Renal cortex interstitium (tissue), 11 donors: ENCODE results near the gene SASH3. TPM values are rescaled to one million over a fixed set of nuclear protein-coding genes. Genes with fewer than 3 reads are reported as not detected.

Experiments
- DNase-seq, 11 donors: peaks; one replicate each; pipeline ENCODE4 v3.0.0-alpha.2; 2013; ENCODE audit warnings: low read depth in 9 of 11, low spot score in 4 of 11; ENCODE audit errors: extremely low read depth in 1 of 11
- polyA plus RNA-seq, 3 donors: library from polyadenylated mRNA; unstranded; fragments of 120-200 nt; gene quantifications; one replicate each; pipeline ENCODE4 v1.2.1, GENCODE V29; 2013; ENCODE audit not compliant: insufficient read length in 3 of 3

SASH3 gene
- polyA plus RNA-seq, 3 donors, result 1.5 to 2.5 (median 2.5) TPM

- DNase-seq, result no peak
Observed at GRCh38 chrX:129779086-129779672, 570 bp upstream of the SASH3 start.

DNA sequence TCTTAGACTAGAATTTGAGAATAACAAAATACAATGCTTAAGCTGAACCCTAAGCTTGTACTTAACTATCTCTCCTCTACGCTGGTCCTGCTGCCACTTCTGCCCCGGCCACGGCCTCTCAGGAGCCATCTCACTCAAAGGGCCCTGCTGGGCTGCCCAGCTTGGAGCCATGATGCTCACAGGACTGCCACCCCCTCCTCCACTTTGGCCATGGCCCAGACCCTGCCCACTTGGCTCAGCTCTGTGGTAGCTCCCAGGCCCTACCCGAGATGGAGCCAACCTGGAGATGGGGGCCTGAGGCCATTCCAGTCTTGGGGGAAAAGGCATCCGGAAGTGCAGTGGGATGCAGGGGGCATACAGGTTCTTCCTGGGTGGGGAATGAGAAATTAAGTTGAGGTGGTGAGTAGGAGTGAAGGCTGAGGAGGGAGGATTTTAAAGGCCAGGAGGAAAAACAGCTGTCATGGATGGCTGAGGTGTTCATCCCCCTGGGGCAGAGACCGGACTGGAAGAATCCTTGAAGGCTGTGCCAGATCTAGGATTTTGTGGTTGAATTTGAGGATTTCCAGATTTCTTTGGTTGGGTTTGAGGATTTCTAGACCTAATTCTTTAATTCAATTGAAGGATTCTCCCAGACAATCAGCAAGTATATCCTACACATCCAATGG lies 824 bp downstream of the SASH3 start:
- DNase-seq, result no peak

- DNase-seq, result no peak
Observed at GRCh38 chrX:129781134-129781672, 1.5 kb downstream of the SASH3 start.

- DNase-seq, result no peak
Observed at GRCh38 chrX:129781680-129782495, 2.1 kb downstream of the SASH3 start.

DNA sequence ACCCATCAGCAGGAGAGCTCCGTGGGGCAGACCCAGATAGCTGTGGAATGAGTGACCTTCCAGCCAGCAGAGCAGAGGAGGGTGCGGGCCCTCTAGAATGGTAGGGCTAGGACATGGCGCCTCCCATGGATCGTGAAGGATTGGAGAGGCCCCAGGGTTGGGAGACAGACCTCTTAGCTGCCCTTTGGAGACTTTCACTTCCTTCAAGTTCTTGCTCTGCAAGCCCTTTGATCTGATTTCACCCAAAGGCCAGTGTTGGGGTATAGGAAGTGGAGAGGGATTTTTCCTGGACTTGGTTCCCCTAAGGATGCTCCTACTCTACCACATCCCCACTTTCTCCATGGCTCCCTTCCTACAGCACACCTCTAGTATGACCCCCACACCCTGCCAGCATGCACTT lies 3.0 kb downstream of the SASH3 start:
- DNase-seq, result no peak

DNA sequence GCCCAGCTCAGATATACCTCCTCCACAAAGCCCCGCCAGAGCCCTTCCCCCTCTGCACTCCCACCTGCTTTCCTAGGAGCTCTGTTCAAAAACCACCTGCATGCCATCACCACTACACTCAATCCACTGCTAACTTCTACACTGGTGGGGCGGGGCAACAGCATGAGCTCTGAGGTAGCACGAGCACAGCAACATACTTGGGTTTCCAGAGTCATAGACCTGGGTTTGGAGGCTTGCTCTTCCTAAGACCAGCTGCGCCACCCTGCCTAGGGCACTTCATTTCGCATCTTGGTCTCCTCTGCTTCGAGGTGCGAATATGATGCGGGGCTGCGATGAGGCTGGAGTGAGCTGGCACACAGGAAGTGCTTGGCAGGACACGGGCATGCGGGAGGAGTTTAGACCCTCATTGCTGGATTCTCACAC lies 3.6 kb downstream of the SASH3 start:
- DNase-seq, result no peak

DNA sequence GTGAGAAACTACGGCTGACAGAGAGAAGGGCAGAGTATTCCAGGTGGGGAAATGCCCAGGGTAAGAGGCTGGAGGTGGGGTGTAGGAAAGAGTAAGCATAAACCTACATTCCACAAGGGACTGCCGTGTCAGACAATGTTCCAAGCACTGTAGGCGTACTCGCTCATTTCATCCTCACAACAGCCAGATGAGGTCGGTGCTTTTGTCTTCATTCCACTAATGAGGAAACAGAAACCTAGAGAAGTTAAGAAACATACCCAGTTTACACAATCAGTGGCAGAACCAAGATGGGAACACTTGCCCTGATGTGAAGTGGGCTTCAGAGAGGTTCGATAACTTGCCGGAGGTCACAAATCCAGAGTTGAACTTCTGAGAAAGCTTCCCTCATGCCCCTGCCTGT lies 4.6 kb downstream of the SASH3 start:
- DNase-seq, result no peak

DNA sequence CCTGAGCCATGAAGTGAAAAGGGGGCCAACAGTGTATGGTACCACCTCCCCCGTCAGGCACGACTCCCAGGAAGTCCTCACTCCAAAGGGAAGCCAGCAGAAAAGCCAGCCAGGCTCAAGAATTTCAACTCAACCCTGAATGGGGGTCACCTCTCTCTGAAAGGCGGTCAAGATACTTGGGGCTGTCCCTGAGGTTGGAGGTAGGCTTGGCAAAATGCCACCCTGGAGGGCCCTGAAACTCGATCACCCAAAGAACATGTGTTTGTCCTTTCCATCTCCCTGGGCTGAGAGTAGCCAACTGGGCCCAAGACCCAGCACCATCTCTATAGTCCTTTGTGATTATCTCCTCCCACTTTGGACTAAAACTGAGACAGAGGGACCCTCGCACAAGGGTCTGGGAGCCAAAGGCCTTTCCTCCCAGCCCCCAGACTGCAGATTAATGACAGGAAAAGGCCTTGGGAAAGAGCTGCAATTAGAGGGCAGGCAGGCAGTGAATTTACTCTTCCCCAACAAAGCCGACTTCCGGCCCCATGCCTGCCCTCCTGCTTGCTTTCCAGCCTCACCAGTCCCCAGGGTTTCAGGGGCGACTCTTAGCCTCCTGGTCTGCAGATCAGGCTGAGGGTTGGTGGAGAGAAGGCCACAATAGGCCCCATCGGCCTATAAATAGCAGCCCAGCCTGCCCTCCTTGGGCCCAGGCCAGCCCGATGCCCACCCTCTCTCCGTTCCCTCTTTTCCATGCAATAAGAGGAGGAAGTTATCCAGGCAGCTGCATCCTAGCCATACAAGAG lies 5.6 kb downstream of the SASH3 start:
- DNase-seq, result no peak

DNA sequence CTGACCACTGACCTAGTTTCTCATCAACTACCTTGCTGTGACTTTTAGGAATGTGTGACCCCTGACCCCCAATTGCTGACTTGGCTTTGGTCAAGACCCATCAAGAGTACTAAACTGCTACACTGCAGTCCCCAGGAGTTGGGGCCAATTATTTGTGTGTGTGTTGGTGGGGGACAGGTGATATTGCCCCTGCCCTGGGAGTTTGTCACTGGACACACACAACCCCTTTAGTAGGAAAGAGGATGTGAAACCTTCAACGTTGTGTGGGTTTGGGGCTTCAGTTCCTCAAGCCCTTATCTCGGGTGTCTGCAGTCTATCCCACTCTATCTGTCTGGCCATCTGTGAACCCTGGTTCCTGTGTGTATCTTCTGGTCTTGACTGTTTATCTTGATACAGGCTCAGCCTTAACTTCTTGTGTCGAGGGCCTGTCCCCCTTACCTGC lies 6.5 kb downstream of the SASH3 start:
- no peak for DNase-seq

DNA sequence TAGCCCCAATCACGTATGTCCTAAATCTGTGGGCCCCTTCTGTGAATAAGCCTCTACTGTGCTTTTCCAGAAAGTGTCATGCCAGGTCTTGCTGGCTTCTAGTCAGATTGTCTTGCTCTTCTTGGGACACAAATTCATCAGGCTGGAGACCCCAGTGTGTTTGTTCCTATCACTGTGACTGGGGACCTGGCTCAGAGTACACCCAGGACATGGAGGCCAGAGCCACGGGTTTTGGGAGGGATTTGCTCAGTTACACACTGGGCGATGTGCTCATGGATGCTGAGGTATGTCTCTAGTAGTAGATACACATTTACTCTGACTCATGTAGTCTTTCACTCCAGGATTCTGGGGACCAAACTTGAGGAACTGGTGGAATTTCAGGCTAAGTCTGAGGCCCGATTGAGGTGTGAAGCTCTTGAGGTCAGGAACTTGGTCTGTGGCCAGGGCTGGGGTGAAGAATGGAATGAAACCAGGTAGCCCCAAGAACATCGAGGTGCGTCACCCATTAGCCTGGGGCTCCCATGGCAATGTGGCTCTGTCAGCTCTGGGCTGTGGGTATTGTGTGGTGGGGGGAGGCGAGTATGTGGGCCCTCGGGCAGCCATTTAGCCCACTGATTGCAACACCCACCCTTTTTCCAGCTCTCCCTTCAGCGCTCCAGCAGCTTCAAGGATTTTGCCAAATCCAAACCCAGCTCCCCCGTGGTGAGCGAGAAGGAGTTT lies 7.7 kb downstream of the SASH3 start:
- DNase-seq, result no peak

GRCh38 chrX:129788527-129788926 lies 8.8 kb downstream of the SASH3 start:
- DNase-seq, result no peak

- no peak for DNase-seq
Observed at GRCh38 chrX:129790146-129790545, 10.4 kb downstream of the SASH3 start.

- DNase-seq, result no peak
Observed at GRCh38 chrX:129790808-129791207, 11.1 kb downstream of the SASH3 start.

GRCh38 chrX:129791336-129791735 lies 11.6 kb downstream of the SASH3 start:
- DNase-seq, result no peak

- DNase-seq, result no peak
Observed at GRCh38 chrX:129791961-129792570, 12.3 kb downstream of the SASH3 start.

DNA sequence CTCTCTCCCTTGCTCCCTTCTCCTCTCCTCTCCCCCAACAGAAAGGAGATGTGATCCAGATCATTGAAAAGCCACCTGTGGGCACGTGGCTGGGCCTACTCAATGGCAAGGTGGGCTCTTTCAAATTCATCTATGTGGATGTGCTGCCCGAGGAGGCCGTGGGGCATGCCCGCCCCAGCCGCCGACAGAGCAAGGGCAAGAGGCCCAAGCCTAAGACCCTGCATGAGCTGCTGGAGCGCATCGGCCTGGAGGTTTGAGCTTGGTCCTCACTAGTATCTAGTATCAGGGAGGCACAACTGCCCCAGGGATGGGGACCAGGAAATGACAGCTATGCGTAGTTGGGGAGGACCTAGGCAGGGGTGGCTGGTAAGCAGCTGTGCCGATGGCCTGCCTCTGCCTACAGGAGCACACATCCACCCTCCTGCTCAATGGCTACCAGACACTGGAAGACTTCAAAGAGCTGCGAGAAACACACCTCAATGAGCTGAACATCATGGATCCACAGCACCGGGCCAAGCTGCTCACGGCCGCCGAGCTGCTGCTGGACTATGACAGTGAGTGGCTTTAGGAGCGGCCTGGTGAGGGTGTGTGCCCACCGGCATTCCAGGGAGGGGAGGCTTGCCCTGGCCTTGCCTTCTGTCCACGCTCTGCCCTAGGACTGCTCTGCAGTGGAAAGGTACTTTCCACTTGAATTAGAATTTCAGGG lies 13.0 kb downstream of the SASH3 start:
- DNase-seq, result no peak

DNA sequence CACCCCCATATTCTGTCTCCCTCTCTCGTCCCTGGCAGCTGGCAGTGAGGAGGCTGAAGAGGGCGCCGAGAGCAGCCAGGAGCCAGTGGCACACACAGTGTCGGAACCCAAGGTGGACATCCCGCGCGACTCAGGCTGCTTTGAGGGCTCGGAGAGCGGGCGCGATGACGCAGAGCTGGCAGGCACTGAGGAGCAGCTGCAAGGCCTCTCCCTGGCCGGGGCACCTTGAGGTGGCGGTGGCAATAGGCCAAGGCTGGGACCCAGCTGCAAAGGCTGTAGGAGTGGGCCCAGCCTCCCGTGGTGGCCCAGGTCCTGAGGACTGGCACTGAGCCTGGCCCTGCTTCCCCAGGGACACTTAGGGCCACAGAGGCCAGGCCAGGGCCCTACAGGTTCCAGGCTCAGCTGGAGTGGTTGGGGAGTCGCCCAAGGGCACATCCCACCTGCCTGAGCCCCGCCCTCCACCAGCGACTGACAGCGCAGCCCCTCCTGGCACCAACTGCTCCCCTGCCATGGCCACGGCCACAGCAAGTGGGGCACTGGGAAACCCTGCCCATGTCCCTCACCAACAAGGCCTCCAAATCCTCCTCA lies 13.9 kb downstream of the SASH3 start:
- DNase-seq, result no peak
